Suppressor macrophage treated with lipopolysaccharide for 1 hour (primary cell): ENCODE results near the gene DCUN1D3.

Experiments
- DNase-seq, 3 donors: peaks; one replicate each; pipeline ENCODE4 v3.0.0-alpha.2; 2020 to 2022

DCUN1D3 gene

GRCh38 chr16:20822521-20823325, 77.4 kb downstream of the DCUN1D3 start:
- DNase-seq: peak; percentile 13 to 60 (median 54)

GRCh38 chr16:20821682-20822081, 78.5 kb downstream of the DCUN1D3 start:
- no peak for DNase-seq

- no peak for DNase-seq
Observed at GRCh38 chr16:20818929-20819585, 81.1 kb downstream of the DCUN1D3 start.

DNA sequence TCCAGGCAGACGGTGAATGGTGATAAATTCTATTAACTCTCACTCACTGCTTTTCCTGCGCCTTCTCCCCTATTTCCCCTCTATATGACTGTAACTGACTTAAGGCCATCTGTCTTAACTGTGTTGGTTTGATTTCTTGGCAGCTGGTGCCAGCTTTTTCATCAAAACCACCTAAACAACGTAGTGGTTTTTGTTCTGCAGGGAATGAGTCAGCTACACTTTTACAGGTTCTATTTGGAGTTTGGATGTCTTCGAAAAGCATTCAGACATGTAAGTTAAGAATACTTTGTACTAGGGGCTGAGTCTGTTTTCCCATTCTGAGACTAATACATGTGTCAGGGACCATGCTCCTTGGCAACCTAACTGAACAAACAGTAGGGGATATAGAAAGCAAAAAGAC, 85.4 kb downstream of the DCUN1D3 start:
- no peak for DNase-seq

GRCh38 chr16:20812510-20812909, 87.6 kb downstream of the DCUN1D3 start:
- DNase-seq: no peak

- DNase-seq: no peak
Observed at GRCh38 chr16:20811889-20812439, 88.2 kb downstream of the DCUN1D3 start.

- no peak for DNase-seq
Observed at GRCh38 chr16:20807862-20808261, 92.3 kb downstream of the DCUN1D3 start.

DNA sequence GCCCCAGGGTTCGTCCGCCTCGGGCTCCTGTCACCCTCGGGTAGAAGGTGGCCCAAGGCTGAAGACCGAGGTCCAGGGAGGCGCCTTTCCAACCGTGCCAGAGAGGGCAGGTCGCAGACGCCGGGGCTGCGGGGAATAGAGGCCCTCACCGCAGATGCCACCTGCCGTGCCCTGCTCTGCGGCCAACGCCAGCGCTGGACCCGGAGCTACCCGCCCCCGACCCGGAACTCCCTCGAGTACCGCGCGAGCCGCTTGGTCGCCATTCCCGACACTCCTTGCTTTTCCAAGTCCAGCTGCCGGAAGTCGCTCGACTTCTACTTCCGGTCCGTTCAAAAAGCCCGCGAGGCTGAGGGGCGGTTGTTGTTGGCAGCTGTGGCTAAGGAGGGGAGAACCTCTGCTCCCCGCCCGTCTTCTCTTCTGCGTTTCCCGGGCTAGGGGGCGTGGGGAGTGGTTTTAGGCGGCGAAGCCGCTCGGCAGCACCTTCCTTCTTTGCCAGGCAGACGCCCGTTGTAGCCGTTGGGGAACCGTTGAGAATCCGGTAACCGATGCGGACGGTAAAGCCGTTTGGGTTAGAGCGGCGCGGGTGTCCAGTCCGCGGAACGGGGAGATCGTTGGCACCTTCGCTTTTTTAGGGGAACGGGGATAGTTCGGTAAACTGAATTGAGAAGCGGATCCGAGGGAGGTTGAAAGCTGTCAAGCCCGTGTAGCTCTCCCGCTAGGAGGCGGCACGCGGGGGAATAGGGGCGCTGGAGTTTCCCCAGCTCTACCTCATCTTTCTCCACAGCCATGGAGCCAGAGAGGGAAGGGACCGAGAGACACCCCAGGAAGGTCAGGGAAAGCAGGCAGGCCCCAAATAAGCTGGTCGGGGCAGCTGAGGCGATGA, 93.7 kb downstream of the DCUN1D3 start, which contains the start of the genes ERI2 and REXO5:
Gene ERI2 (minus strand): TSS at position 305 of the 883 bp plus-strand sequence. CDS start 42 bp downstream, at position 263.
Gene REXO5 (plus strand): TSS at position 360 of the 883 bp plus-strand sequence. CDS start 427 bp downstream, at position 787.
- DNase-seq: peak; percentile 94 to 95 (median 95)

DNA sequence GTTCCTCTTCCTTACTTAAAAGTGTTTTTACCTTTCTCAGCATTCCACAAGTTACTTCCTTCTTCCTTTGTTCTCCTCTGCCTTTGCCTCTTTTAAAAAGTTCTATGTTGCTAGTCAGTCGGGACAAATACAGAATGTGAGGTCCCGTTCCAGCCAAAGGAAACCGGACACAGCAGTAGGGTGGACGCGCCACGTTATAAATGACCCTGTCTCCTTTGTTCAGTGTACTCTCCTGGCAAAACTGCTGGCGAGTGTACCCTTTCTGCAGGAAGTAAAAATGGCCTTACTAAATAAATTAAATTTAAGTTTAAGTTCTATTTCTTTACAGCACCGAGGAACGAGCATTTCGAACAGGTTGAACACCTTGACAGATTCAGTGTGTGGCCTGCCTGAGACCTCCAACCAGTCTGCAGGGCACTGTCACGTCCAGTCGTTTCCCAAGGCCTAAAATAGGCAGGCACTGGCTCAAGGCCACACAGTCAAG, 94.4 kb downstream of the DCUN1D3 start:
- DNase-seq: peak in 1 of 3 donors; percentile 0
